ENCODE results near the gene NEUROG3.

Gene NEUROG3, protein sequence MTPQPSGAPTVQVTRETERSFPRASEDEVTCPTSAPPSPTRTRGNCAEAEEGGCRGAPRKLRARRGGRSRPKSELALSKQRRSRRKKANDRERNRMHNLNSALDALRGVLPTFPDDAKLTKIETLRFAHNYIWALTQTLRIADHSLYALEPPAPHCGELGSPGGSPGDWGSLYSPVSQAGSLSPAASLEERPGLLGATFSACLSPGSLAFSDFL

DNA sequence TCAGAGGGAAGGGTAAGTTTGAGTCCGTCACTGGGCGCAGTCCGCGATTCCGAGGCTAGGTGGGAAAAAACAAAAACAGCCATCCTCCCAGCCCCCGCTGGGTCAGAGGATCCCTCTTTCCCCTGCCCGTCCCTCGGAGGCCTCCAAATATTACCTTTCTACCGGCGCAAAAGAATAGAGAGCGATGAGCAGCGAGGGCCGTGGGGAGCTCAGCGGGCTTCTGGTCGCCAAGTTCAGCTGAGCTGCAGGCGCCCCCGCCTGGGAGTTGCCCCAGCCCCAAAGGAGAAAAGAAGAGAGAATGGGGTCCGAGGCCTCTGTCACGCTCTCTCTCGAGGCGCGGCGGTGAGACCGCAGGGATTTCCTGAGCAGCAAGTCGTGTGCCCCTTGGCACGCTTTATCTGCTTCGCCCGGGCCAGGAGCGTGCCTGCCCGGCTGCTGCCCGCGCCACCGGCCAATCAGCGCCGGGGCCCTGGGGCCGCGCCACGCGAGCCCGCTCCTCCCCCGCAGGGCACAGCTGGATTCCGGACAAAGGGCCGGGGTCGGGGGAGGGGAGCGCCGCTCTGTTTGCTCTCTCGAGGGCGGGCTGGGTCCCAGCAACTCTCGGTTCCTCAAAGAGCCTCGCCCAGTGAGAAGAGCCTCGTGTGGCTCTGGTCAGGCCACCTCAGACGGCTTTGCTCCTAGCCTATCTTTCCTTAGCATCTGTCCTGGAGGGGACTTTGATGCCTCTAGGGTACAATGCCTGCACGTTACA lies at the start of gene NEUROG3:
NEUROG3 (minus strand) TSS at position 367 of the 751 bp plus-strand sequence. CDS start 379 bp downstream, outside the sequence.
- no peak for DNase-seq

DNA sequence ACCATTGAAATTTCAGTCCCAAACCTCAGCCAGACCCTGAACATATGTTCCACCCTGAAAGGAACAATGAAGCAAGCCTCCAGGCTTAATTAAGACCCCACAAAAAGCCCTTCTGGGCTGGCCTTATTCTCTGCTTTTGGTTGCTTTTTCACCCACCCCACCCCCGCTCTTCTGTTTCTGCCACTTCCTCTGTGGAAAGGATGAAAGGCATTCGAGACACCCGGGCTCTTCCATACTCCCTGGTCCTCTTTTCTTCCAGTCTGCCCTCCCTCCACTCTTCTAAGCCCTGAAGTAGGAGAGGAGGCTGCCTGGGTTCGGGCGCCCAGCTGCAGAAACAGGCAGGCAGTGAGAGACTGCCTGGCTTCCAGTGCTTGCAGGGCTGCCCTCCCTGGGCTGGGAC lies 47.4 kb upstream of the NEUROG3 start:
- no peak for DNase-seq

DNA sequence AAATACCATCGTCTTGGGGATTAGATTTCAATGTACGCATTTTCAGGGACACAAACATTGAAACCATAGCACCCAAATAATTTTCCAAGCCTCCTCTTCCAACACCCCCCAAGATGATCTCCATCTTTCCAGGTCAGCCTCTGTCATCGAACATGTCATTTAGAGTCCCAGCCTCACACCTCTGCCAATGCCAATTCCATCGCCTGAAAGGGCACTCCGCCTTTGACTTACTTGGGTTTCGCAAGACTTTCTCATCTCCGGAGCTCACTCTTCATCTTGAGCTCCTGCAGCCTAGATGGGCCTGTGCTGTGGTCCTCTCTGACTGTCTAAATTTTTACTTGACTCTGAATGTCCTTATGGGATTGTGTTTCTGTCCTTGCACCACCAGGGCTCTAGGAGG lies 46.4 kb upstream of the NEUROG3 start:
- DNase-seq = no peak

DNA sequence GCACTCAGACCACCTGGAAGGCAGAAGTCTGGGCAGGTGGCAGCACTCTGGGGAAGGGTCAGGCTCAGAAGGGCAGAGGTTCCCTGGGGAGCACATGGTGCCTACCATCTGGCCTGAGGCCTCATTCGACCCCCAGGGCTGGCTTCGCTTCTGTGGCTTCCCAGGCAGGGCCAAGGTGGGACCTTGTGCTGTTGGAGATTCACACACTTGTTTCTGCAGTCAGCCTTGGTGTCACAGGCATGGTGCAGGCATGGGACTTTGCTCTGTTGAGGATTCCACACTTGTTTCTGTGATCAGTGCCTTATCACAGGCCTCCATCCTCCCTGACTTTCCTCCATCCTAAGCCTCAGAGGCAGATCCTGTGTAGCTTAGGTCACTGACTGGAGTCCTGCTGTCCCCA lies 45.5 kb upstream of the NEUROG3 start:
- no peak for DNase-seq

DNA sequence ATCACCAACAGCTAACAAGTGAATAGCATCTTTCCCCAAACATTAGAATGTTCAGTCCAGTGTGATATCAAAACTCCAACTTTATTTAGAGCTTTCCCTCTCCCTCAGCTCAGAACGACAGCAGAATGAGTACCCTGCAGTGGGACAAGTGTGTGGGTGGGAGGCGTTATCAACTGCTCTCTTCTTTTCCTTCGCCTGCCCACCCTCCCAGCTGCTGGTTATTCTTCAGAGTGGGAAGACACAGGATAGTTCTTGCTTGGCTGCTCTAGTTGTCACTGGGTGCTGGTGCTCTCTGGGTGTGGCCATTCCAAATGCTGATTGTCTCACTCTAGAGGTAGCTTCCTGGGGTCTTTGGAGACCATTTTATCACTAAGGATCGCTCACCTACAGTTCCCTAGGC lies 43.1 kb upstream of the NEUROG3 start:
- DNase-seq = no peak

DNA sequence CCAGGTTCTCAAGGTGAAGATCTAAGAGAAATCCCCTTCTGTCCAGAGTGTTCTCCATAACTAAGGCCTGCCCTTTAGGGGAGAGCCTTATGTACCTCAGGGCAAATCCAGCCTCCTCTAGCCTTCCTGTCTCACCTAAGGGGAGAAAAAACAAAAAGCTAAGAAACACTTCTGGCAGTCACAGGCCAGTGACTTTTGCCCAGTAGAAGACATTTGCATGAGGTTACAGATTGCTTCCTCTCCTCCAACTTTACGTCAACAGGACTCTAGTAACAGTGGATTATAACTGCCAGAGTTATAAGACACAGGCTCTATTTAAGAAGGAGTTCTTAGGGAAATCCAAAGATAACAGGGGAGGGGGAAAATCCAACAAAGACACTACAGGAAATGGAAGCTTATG lies 40.9 kb upstream of the NEUROG3 start:
- DNase-seq = no peak

DNA sequence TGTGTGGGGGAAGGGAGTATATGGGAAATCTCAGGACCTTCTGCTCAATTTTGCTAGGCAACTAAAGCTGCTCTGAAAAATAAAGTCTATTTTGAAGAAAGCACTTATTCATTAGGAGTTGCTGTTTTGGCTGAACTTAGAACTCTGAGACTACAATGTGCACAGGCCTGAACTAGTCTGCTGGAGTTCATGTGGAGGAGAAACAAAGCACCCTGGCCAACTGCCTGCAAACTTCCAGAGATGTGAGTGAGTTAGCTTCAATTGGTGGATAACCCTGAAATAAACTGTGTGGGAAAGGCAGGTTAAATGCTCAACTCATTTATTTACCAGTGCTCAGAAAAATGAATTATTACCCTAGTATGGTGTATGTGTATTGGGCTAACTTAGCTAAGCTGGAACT lies 39.5 kb upstream of the NEUROG3 start:
- DNase-seq = no peak

DNA sequence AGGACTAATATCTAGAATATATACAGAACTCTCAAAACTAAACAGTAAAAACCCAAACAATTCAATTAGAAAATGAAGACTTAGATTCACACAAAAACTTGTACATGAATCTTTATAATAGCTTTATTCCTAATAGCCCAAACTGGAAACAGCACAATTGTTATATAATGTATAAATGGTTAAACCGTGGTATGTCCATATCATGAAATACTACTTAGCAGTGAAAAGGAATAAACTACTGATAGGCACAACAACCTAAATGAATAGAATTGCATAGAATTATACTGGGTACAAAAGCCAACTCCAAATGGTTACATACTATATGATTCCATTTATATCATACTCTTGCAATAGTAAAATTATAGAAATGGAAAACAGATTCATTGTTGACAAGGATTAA lies 35.9 kb upstream of the NEUROG3 start:
- no peak for DNase-seq

DNA sequence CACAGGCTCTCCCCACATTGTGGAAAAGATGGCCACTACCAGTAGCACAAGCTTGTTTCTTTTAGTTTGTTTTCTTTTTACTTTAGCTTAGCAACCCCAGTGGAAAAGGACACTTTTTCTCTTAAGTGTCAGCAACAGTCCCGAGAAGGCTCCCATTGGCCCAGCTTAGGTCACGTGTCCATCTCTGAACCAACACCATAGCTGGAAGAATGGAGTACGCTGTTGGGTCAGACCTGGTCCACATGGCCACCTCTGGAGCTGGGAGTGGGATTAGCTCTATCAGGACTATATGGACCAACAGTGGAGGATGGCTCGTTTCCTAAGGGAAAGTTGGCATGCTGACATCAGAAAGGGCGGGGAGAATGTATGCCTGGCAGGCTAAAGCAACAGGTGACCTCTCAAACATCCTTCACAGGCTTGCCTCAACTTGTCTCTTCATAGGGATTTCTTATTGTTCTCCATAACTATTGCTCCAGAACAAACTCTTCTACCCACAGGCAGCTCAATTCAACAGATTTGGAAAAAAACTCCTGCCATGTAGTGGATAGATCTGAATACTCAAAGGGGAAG lies 27.6 kb upstream of the NEUROG3 start:
- no peak for DNase-seq

DNA sequence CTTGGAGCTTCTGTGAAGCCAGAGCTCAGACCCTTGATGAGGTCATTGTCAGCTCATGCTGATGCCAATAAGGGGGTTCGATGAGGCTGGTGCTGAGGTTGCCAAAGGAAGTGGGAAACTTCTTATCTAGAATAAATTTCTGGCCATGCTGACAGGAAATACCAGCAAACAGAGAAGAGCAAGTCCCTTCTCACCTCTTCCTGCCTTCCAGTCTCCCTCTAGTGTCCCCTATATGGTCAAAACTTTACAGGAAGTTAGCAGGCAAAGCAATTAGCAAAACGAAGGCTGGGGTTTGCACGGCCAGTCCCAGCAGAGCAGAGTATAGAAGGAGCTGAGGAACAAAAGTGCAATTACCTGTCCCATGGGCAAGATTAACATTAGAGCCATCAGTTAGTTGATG lies 15.1 kb upstream of the NEUROG3 start:
- no peak for DNase-seq

DNA sequence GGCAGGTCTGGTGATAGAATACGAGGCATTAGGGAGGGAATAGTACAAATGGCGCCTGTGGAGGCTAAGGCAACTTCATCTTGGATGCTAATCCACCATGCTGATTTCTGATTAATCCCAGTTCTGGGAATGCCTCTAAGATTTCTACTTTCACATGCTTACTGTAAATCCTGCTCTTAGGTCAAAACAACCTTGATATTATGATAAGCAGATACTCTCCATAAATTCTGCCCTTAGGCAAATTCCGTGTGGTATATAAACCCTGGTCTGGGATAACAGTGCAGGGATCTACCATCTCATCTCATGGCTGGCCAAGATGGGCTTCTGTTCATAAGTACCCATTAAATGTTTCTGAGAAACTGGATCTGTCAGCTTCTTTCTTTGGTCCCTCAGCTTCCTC lies 11.4 kb upstream of the NEUROG3 start:
- DNase-seq = no peak

DNA sequence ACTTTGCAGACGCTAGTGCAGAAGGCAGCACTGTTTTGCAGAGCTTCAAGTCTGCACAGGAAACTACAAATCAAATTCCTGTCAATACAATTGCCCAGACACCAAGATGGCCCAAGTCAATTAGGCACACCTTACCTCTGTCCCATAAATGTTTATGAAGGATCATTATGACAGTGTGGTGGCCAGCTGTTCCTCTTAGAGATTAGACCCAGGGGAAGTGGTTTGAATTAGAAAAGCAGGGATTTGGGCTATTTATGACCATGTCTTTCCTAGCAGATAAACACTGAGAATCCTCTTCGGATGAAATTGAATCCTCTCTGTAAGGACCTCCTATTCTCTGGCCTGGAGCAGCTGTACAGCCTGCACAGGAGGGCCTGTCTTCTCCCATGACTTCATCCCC lies 9.9 kb upstream of the NEUROG3 start:
- no peak for DNase-seq

DNA sequence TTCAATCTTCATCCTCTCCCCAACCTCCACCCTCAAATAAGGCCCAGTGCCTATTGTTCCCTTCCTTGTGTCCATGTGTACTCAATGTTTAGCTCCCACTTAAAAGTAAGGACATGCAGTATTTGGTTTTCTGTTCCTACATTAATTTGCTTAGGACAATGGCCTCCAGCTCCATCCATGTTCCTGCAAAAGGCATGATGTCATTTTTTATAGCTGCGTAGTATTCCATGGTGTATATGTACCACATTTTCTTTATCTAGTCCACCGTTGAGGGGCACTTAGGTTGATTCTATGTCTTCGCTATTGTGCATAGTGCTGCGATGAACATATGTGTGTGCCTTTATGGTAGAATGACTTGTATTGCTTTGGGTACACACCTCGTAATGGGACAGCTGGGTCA lies 7.2 kb upstream of the NEUROG3 start:
- no peak for DNase-seq

DNA sequence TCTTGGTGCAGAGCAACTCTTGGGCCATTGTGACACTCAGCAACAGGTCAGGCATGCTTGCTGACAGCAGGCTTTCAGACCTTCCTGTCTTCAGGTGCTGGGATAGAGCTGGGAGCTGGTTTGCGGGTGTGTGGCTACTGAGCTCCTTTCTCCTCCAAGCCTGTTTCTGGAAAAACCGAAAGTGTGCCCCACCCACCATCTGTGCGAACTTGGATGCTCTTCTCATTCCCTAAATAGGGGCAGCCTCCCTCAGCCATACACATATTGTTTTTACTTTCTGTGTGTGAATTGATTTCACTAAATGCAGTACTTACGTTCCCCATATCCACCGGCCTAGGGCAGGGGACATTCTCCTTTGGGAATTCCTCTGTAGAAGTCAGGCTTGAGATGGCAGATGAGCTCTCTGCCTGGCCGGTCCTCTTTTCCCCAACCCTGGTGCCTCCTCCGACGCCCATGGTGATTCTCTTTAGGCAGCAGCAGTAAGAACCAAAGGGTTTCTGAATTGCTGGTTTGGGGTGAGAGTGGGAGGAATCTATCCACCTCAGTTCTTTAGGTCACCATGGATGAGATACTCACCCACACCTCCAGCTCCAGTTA lies 6.3 kb upstream of the NEUROG3 start:
- no peak for DNase-seq

DNA sequence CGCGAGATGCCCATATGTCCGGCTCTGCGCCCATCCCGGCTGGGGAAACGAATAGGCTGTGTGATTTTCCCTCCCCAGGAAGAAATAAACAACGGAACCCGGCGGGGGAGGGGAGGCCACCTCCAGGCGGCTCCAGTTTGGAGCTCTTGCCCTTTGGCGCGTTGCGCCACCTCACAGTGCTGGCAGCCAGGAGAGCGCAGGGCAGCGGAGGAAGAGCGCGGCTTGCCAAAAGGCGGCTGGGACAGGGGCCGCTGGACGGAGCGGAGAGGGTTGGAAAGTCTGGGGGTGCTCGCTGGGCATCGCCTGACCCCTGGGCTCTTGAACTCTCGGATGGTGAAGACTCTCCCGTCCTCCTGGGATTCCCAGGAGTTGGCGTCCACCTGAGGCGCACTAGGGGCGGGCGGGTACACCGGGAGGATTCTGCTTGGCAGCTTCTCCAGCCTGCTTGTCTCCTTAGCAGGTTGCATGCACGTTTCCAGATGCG lies 5.3 kb upstream of the NEUROG3 start:
- no peak for DNase-seq

DNA sequence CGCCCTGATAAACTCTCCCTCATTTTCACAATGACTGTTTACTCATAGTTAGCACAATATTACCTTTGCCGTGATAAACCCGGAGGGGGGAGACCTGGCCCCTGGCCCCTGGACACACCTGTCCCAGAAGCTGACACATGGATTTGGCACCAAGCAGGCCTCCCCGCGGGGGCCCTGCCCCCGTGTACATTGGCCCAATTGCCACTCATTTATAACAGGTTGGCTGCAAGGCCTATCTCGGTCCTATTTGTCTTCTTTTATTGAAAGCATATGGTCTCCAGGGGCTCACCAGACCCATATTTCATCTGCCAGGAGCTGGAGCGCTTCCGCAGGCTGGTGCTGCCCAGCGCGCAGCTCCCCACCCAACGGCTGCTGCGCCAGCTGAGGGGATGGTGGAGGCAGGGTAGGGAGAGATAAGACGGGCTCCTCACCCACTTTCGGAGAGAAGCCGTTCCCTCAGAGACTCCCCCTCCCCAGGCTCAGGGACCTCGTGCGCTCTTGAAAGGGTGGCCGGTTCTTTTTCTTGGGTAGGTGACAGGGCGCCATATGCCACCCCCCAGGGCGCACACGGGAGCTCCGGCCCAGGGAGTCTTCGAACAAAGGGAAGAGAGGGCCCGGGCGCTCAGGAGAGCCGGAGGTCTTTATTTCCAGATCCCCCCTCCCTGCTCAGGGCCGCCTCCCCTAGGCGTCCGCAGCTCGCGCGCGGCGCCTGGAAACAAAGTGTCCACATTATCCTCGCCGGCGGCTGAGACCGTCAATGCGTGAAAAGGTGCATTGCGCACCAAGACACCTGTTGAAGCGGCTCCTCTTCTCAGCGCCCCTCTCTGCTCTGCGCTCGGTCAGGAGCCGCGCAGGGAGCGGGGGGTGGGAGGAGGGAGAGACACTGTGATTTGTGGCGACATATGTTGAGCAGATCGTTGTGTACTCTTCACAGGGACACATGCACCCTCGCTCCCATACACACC lies 4.3 kb upstream of the NEUROG3 start:
- no peak for DNase-seq

DNA sequence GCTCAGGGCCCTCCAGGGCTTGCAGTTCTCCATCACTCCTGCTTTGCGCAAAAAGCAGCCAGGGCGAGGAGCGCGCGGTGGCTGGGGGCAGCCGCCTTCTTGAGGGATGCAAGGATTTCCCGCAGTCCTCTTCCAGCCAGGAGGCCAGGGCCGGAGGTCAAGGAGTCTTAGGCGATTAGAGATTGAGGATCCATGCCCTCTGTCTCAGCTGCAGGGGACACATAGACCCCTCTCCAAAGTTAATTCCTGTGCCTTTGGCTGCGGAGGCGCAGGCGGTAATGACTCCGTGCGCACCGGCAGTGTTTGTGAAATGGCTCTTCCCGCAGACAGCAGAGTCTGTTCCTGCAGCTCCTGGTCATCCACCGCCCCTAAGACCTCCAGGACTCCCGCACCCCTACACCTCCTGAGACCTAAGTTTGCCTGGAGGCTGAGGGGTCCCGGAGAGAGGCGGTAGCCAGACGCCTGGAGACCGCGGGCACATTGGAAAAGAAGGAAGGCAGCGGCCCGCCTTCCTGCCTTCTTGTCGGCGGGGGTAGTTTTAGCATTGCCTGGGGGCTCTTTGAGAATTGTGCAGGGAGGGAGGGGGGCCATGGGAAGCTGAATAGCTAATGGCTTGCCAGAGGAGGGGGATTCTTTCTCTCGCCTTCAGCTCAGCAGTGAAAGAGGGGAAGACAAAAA lies 3.3 kb upstream of the NEUROG3 start:
- DNase-seq = no peak

DNA sequence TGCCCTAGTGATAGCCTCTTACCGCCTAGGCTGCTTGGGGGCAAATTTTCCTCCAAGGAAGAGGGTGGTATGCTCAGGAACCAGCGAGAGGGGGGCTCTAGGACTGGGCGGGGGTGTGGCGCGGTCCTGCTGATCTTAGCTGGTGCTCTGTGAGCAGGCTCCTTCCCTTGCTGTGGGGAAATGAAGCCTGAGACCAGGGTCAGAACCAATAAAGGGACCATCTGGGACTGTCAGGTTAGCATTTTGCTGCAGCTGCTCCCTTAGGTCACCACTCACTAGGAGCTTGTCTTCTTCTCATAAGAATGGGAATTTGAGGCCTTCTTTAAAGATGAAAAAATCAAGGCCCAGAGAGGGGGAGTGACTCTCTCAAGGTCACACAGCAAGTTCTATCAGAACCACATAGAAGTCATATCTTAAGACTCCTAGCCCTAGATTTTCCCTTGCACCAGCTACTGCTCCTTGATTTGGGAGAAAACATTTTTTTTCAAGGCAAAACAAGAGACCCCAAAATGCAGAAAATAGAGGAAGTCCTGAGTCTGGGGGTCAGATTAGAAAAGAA lies 2.0 kb upstream of the NEUROG3 start:
- DNase-seq = no peak

DNA sequence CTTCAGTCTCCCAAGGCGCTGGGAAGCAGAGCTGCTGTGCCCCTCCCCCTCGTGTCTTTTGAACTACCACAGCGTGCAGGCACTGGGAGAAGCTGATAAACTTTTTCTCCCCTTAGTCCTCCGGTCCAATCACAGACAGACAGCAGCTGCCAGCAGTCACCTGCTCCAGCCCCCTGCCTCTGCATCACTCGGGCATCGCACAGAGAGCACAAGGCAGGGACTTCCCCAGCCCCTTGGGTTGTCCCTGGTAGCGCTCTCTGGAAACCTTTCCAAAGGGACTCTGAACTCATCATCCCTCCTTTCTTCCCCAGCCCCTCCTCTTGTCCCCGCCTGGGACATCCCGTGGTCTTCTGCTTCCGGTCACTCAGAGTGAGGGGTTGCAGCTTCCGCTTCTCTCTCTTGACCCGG lies 1.4 kb upstream of the NEUROG3 start:
- no peak for DNase-seq

DNA sequence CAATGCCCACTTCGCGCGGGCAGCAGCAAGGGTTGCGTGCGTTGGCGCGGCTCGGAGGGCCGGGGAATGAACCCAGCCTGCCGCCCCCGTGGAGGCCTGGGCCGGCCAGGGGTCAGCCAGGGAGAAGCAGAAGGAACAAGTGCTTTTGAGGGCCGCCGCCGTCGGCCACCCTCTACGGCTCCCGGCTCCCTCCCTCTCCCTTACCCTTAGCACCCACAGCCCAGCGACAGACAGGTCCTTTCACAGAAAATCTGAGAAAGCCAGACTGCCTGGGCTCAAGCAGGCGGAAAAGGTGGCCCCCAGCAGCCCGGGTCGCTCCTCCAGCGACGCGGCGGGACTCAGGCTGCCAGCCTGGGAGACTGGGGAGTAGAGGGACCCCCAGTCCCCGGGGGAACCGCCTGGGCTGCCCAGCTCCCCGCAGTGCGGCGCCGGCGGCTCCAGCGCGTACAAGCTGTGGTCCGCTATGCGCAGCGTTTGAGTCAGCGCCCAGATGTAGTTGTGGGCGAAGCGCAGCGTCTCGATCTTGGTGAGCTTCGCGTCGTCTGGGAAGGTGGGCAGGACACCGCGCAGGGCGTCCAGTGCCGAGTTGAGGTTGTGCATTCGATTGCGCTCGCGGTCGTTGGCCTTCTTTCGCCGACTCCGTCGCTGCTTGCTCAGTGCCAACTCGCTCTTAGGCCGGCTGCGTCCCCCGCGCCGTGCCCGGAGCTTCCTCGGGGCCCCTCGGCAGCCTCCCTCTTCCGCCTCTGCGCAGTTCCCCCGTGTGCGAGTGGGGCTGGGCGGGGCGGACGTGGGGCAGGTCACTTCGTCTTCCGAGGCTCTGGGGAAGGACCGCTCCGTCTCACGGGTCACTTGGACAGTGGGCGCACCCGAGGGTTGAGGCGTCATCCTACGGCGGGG lies 815 bp downstream of the NEUROG3 start:
- no peak for DNase-seq
